ENCODE measurements around the gene PDGFRB. TPM values are rescaled to one million over a fixed set of nuclear protein-coding genes. Genes with fewer than 3 reads are reported as not detected.
A peak's percentile ranks its signal among the peaks of the same experiment; 100 is the strongest.

PDGFRB gene
- polyA plus RNA-seq, 3 donors, result 0.04 to 0.99 (median 0.20) TPM

- no peak overlapping the region for H3K4me3 Mint-ChIP-seq
- WGBS (ENCODE audit: insufficient coverage), result no CpG with 5 or more reads among the region's 5 CpGs
Measured at GRCh38 chr5:150146235-150146634, 9.4 kb downstream of the PDGFRB start.

GRCh38 chr5:150144879-150145278 is 10.8 kb downstream of the PDGFRB start:
- no peaks in the 10 kb centered on the region for H3K79me2 ChIP-seq (ENCODE audit: insufficient read depth, low read length)
- Mint-ChIP-seq H3K9me3 (no peaks in the 10 kb centered on the region), H3K36me3 (peaks cover 2 to 3% of the 10 kb centered on the region in 2 donors), H3K27me3 (ENCODE audit: low read depth in 3 of 3) (peaks cover 0 to 8% (median 1%) of the 10 kb centered on the region in 3 donors), H3K27ac (peak overlapping the region; percentile 61 to 96 (median 88)), H3K4me1 (peaks cover 40% of the 10 kb centered on the region), H3K4me3 (peak overlapping the region in 1 of 2 donors; percentile 59)
- no peaks in the 10 kb centered on the region for H3K27me3 ChIP-seq (ENCODE audit: control insufficient read depth in 2 of 2, insufficient read depth in 2 of 2, low read length in 2 of 2)
- WGBS (ENCODE audit: insufficient coverage), result 17% methylated on average over 3 of the region's 4 CpGs
- H4K20me1 ChIP-seq (ENCODE audit: insufficient read depth, low read length), result no peaks in the 10 kb centered on the region
- H3K4me1 ChIP-seq (ENCODE audit: control insufficient read depth in 1 of 2, insufficient read depth in 2 of 2, low read length in 2 of 2), result peaks cover 41 to 42% of the 10 kb centered on the region in 2 donors
- H3K9ac ChIP-seq (ENCODE audit: insufficient read depth, low read length, poor library complexity, severe bottlenecking), result no peak overlapping the region
- TF ChIP-seq CTCF (IDR thresholded peaks at IDR 0.05), result no peak
- no peaks in the 10 kb centered on the region for H3K9me3 ChIP-seq (replicated peaks in 1 of 2; ENCODE audit: control insufficient read depth in 1 of 2, insufficient read depth in 1 of 2, low read length in 2 of 2)
- intact Hi-C loops (cut with micrococcal nuclease), result no loop called here
- H3K27ac ChIP-seq (ENCODE audit: low read depth in 1 of 2, low read length in 2 of 2), result peak overlapping the region; percentile 1 to 39
- H2AFZ ChIP-seq (ENCODE audit: insufficient read depth, low read depth, low read length, poor library complexity, severe bottlenecking), result no peak overlapping the region
- H3K4me3 ChIP-seq (replicated peaks in 1 of 3; ENCODE audit: low read depth in 2 of 3, low read length in 3 of 3), result no peak overlapping the region
- no peaks in the 10 kb centered on the region for H3K36me3 ChIP-seq (replicated peaks in 1 of 2; ENCODE audit: control insufficient read depth in 1 of 2, insufficient read depth in 2 of 2, low read length in 2 of 2)
- DNase-seq, result peak in 2 of 3 donors; percentile 46 to 51
- no peak overlapping the region for H3K4me2 ChIP-seq (replicated peaks; ENCODE audit: extremely low read depth, low read length, poor library complexity, severe bottlenecking)

More at GRCh38 chr5:150146235-150146634, 9.4 kb downstream of the PDGFRB start:
- Histone ChIP-seq H3K27me3 (ENCODE audit: control insufficient read depth in 2 of 2, insufficient read depth in 2 of 2, low read length in 2 of 2) (no peaks in the 10 kb centered on the region), H3K36me3 (replicated peaks in 1 of 2; ENCODE audit: control insufficient read depth in 1 of 2, insufficient read depth in 2 of 2, low read length in 2 of 2) (no peaks in the 10 kb centered on the region), H2AFZ (ENCODE audit: insufficient read depth, low read depth, low read length, poor library complexity, severe bottlenecking) (no peak overlapping the region), H4K20me1 (ENCODE audit: insufficient read depth, low read length) (no peaks in the 10 kb centered on the region), H3K79me2 (ENCODE audit: insufficient read depth, low read length) (no peaks in the 10 kb centered on the region), H3K9ac (ENCODE audit: insufficient read depth, low read length, poor library complexity, severe bottlenecking) (no peak overlapping the region), H3K4me3 (replicated peaks in 1 of 3; ENCODE audit: low read depth in 2 of 3, low read length in 3 of 3) (no peak overlapping the region), H3K27ac (ENCODE audit: low read depth in 1 of 2, low read length in 2 of 2) (no peak overlapping the region), H3K4me2 (replicated peaks; ENCODE audit: extremely low read depth, low read length, poor library complexity, severe bottlenecking) (no peak overlapping the region), H3K9me3 (replicated peaks in 1 of 2; ENCODE audit: control insufficient read depth in 1 of 2, insufficient read depth in 1 of 2, low read length in 2 of 2) (no peaks in the 10 kb centered on the region), H3K4me1 (ENCODE audit: control insufficient read depth in 1 of 2, insufficient read depth in 2 of 2, low read length in 2 of 2) (peaks cover 41 to 42% of the 10 kb centered on the region in 2 donors)
- intact Hi-C loops (cut with micrococcal nuclease), result no loop called here
- Mint-ChIP-seq H3K27me3 (ENCODE audit: low read depth in 3 of 3) (peaks cover 1 to 8% (median 2%) of the 10 kb centered on the region in 3 donors), H3K27ac (peak overlapping the region in 1 of 7 donors; percentile 39), H3K36me3 (peaks cover 2 to 3% of the 10 kb centered on the region in 2 donors), H3K9me3 (no peaks in the 10 kb centered on the region), H3K4me1 (peaks cover 40% of the 10 kb centered on the region)
- TF ChIP-seq CTCF (IDR thresholded peaks at IDR 0.05), result no peak
- no peak for DNase-seq
